Activated CD8-positive, alpha-beta T cell treated with anti-CD3 and anti-CD28 coated beads, Interleukin-2, amount 10 ng/mL, durations not matched to agents 7 days and 5 days (primary cell): Measurements from ENCODE around the gene INPP4A. TPM values are rescaled to one million over a fixed set of nuclear protein-coding genes. Genes with fewer than 3 reads are reported as not detected.
A peak's percentile ranks its signal among the peaks of the same experiment; 100 is the strongest.

Source experiments
- ATAC-seq: fragments of 150-1000 bp; cut with Tn5 transposase; one replicate; pipeline ENCODE4 v1.10.0; 2021; ENCODE audit warnings: moderate library complexity
- CTCF ChIA-PET: fragments of 350-600 bp; sonication (Branson Sonifier 250); formaldehyde crosslinking; loops from one replicate; lab custom pipeline; 2021; ENCODE audit warnings: antibody characterized with exemption; lab: Charles Lee
- POLR2A ChIA-PET: fragments of 350-600 bp; sonication (Branson Sonifier 250); formaldehyde crosslinking; loops from one replicate; lab custom pipeline; 2021; ENCODE audit warnings: antibody characterized with exemption; lab: Charles Lee
- DNase-seq: peaks from one replicate; pipeline ENCODE4 v3.0.0-alpha.2; 2020
- H3K27ac Mint-ChIP-seq: one replicate; pipeline ENCODE4 v1.8.0; 2021; ENCODE audit warnings: mild to moderate bottlenecking, mixed read lengths
- H3K27me3 Mint-ChIP-seq: one replicate; pipeline ENCODE4 v1.8.0; 2021; ENCODE audit warnings: low read depth, mixed read lengths
- H3K36me3 Mint-ChIP-seq: one replicate; pipeline ENCODE4 v1.8.0; 2021; ENCODE audit warnings: low read depth, mixed read lengths
- H3K4me1 Mint-ChIP-seq: one replicate; pipeline ENCODE4 v1.8.0; 2021; ENCODE audit warnings: low read depth, mixed read lengths
- H3K4me3 Mint-ChIP-seq: one replicate; pipeline ENCODE4 v1.8.0; 2021; ENCODE audit warnings: mild to moderate bottlenecking, mixed read lengths
- H3K9me3 Mint-ChIP-seq: one replicate; pipeline ENCODE4 v1.8.0; 2022; ENCODE audit warnings: mixed read lengths; ENCODE audit not compliant: insufficient read depth
- total RNA-seq, 2 experiments: library from RNA; stranded (reverse); gene quantifications; one replicate each; pipeline ENCODE4 v1.2.3, GENCODE V29; 2021

Gene INPP4A
- total RNA-seq, 2 experiments from 2014 or later = 152 to 157 TPM

- Mint-ChIP-seq H3K4me1 (peaks cover 22% of the 10 kb centered on the region), H3K27me3 (no peaks in the 10 kb centered on the region), H3K9me3 (no peaks in the 10 kb centered on the region), H3K36me3 (peaks cover 67% of the 10 kb centered on the region), H3K4me3 (no peak overlapping the region), H3K27ac (peak overlapping the region; percentile 6)
- POLR2A ChIA-PET = interaction anchor here (1.3 to 1.7 kb wide), 2 partner anchors 8 to 20 kb away, joined by 3 to 6 read pairs; no protein-coding TSS in a partner anchor
- ATAC-seq (no peak), DNase-seq (no peak)
- CTCF ChIA-PET = interaction anchor here (1.5 kb wide), 1 partner anchor 17 kb away, joined by 4 read pairs; no protein-coding TSS in a partner anchor
These were observed 172.5 kb downstream of the INPP4A start for GRCh38 chr2:98617149-98617548.

- Mint-ChIP-seq H3K27ac (no peak overlapping the region), H3K4me1 (peaks cover 23% of the 10 kb centered on the region), H3K27me3 (no peaks in the 10 kb centered on the region), H3K9me3 (no peaks in the 10 kb centered on the region), H3K4me3 (no peak overlapping the region), H3K36me3 (peaks cover 57% of the 10 kb centered on the region)
- ATAC-seq (peak; percentile 30), DNase-seq (no peak)
- POLR2A ChIA-PET = interaction anchor here (0.9 kb wide), 1 partner anchor 9 kb away, joined by 3 read pairs; no protein-coding TSS in a partner anchor
- CTCF ChIA-PET = interaction anchor here (1.3 kb wide), 1 partner anchor 26 kb away, joined by 5 read pairs; no protein-coding TSS in a partner anchor
These were observed 179.0 kb downstream of the INPP4A start for GRCh38 chr2:98623657-98624056.

GRCh38 chr2:98632351-98632750, 187.7 kb downstream of the INPP4A start:
- DNase-seq = no peak
- Mint-ChIP-seq H3K9me3 (no peaks in the 10 kb centered on the region), H3K36me3 (peaks cover 65% of the 10 kb centered on the region), H3K27me3 (no peaks in the 10 kb centered on the region), H3K4me3 (no peak overlapping the region), H3K4me1 (peaks cover 31% of the 10 kb centered on the region), H3K27ac (peak overlapping the region; percentile 0)
- ChIA-PET POLR2A (no interaction called here), CTCF (interaction anchor here (1.0 to 2.7 kb wide), 3 partner anchors 24 to 199 kb away, joined by 3 to 9 read pairs (median 3); no protein-coding TSS in a partner anchor)
- ATAC-seq = no peak

GRCh38 chr2:98634406-98635092, 189.9 kb downstream of the INPP4A start:
- peak; percentile 73 for ATAC-seq
- peaks cover 63% of the 10 kb centered on the region for H3K36me3 Mint-ChIP-seq
- H3K4me3 Mint-ChIP-seq = peak overlapping the region; percentile 50
- DNase-seq = peak; percentile 79
- H3K27ac Mint-ChIP-seq = peak overlapping the region; percentile 94
- no peaks in the 10 kb centered on the region for H3K27me3 Mint-ChIP-seq
- ChIA-PET CTCF (interaction anchor here (0.6 to 2.9 kb wide), 16 partner anchors 9 to 432 kb away, joined by 3 to 19 read pairs (median 4); no protein-coding TSS in a partner anchor), POLR2A (interaction anchor here (0.6 to 1.4 kb wide), 4 partner anchors 24 to 219 kb away, joined by 3 to 7 read pairs (median 4); partner anchors contain the start of genes COA5 and UNC50)
- peaks cover 44% of the 10 kb centered on the region for H3K4me1 Mint-ChIP-seq
- H3K9me3 Mint-ChIP-seq = no peaks in the 10 kb centered on the region

- peak; percentile 68 for DNase-seq
- ChIA-PET CTCF (interaction anchor here (2.7 kb wide), 1 partner anchor 11 kb away, joined by 19 read pairs; no protein-coding TSS in a partner anchor), POLR2A (interaction anchor here (1.7 to 1.9 kb wide), 2 partner anchors 18 to 21 kb away, joined by 4 to 6 read pairs; no protein-coding TSS in a partner anchor)
- peak; percentile 71 for ATAC-seq
- Mint-ChIP-seq H3K4me3 (peak overlapping the region; percentile 44), H3K9me3 (no peaks in the 10 kb centered on the region), H3K4me1 (peaks cover 44% of the 10 kb centered on the region), H3K36me3 (peaks cover 60% of the 10 kb centered on the region), H3K27ac (peak overlapping the region; percentile 82), H3K27me3 (no peaks in the 10 kb centered on the region)
These were observed 192.9 kb downstream of the INPP4A start for GRCh38 chr2:98637401-98638147.

GRCh38 chr2:98643496-98644100, 198.9 kb downstream of the INPP4A start:
- Mint-ChIP-seq H3K4me1 (peaks cover 2% of the 10 kb centered on the region), H3K36me3 (peaks cover 62% of the 10 kb centered on the region), H3K27me3 (no peaks in the 10 kb centered on the region), H3K9me3 (no peaks in the 10 kb centered on the region), H3K27ac (no peak overlapping the region), H3K4me3 (no peak overlapping the region)
- no peak for DNase-seq
- no peak for ATAC-seq
- ChIA-PET CTCF (interaction anchor here (1.3 to 3.8 kb wide), 3 partner anchors 9 to 180 kb away, joined by 3 to 19 read pairs (median 12); no protein-coding TSS in a partner anchor), POLR2A (no interaction called here)

Other genes with a start within 250 kb of the INPP4A start
- gene CNGA3, start 98.4 kb upstream of the INPP4A start, total RNA-seq = not detected
- 10 to 100 TPM; 18.8 to 21.8 TPM for gene COA5, start 163.7 kb downstream of the INPP4A start, total RNA-seq
- 10 to 100 TPM; 25.5 to 26.1 TPM for gene UNC50, start 163.7 kb downstream of the INPP4A start, total RNA-seq